SH-SY5Y (cell line): Measurements from ENCODE around the gene HOXB3.

Experiments used
- GATA2 ChIP-seq: IDR thresholded peaks from 2 replicates; pipeline ENCODE4 v1.6.1; 2011; ENCODE audit warnings: mild to moderate bottlenecking, low read depth, low read length
- GATA3 ChIP-seq: IDR thresholded peaks from 2 replicates; pipeline ENCODE4 v1.6.1; 2011; ENCODE audit warnings: low read depth, mild to moderate bottlenecking, low read length, moderate library complexity

HOXB3 gene

DNA sequence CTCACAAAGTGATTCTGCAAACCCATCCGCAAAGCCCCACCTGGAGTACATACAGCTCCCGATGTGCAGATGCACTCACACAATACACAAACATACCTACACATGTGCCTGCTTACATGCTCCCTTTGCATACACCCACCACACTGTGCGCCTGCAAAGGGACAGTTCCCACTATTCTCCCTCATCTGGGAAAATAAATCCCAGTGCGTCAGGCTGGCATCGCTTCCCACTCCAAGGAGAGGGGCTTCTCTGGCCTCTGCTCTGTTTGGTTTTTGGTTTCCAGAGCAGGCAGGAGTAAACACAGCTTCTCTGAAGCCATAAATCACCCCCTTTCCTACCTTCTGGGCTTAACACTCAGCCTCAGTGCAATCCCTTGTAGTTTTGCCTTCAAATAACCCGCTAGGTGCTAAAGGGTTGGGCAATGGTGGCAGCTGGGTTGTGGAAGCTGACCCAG is 26.6 kb downstream of the HOXB3 start:
- TF ChIP-seq GATA3 (no peak), GATA2 (no peak)

DNA sequence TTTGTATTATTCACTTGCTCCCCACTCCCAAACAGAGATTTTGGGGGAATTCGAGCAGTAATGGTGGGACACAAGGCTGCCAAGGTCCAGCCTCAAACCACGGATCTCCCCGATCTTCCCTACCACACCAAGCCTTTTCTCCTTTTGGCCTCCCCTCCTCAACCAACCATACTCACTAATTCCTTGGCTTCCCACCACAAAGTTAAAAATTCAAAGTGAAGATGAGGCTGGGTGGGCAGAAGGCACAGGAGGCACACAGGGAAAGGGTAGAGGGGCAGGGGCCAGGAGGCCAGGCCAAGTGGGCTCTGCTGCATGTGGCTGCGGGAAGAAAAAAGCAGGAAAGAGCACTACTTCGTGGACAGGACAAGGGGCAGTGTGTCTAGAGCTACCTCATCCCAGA is 27.1 kb downstream of the HOXB3 start:
- no peak for TF ChIP-seq GATA2
- no peak for TF ChIP-seq GATA3

DNA sequence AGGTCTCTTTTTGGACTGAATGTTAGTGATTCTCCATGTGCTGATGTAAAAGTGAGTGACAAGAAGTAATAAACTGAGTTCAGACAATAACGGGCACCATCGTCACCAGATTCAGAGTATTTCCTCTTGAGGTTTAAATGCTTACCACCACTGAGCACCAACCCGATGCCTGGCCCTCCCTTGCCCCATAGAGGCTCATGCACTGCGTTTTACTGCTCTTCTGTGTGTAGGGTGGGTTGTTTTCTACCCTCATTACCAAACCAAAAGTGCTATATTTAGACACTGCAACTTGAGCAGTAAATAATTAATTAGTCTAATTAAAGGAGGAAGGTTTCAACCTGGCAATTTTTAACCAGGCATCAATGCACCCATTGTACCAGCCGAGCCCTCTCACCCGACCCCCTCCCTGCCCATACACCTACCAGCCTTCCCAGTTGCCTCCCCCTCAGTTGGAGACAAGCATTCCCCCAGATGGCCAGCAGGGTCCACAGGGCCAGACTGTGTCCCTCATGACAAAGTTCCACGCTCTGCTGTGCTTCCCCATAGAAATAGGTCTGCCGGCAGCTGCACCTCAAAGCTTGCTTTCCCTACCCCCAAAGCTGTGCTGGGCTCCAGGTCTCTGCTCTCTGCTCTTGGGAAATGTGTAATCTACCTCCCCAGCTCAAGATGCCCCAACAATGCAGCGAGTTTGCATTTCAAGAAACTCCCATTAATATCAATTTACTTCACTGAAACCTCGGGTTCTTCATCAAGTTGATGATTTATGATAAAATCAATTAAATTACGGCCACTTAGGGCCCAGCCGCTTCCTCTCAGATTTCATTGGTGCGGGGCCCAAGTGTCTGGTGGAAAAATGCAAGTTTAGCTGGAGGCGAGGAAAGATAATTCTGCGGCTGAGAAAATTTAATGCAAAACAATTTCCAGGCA is 27.9 kb downstream of the HOXB3 start:
- TF ChIP-seq GATA3 (no peak), GATA2 (no peak)

DNA sequence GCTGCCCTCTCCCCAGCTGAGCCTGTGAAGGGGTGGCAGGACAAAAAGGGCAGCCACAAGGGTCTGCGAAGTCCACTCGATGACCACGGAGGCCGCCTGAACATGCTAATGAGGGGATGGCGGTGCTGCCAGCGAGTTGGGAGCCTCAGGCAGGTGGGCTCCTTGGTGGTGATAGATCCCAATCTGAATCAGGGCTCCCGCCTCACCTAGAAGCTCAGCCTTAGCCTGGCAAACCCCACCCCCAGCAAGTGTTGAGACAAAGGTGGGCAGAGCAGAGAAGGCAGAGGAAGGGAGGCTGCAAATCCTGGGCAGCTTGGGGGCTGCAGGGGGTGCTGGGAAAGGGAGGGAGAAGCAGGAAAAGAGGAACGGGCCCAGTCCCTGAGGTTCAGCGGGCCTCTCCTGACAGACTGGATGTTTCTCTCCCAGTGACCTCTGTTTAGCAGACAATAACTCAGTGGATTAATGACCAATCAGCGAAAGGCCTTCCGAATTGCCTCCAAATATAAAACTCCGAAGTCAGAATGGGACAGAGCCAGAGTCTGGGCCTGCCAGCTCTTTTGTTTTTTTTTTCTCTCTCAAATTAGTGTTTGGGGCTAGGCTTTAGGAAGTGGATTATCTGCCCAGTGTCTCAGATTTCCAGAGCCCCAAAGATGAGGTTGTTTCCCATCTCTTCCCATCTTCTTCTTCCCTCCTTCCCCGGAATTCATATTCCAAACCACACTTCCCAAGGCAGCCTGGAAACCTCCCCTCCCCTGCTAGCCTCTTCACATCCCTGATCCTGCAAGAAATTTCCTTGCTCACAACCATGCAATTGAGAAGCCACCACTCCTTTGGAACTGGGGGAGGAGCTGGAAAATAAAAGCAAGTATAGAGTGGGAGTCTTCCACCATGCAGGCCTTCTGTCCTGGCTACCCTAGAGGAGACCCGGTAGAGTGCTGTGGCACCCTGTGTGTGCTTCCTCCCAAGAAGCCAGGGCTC is 29.9 kb downstream of the HOXB3 start:
- TF ChIP-seq GATA3 (no peak), GATA2 (no peak)

DNA sequence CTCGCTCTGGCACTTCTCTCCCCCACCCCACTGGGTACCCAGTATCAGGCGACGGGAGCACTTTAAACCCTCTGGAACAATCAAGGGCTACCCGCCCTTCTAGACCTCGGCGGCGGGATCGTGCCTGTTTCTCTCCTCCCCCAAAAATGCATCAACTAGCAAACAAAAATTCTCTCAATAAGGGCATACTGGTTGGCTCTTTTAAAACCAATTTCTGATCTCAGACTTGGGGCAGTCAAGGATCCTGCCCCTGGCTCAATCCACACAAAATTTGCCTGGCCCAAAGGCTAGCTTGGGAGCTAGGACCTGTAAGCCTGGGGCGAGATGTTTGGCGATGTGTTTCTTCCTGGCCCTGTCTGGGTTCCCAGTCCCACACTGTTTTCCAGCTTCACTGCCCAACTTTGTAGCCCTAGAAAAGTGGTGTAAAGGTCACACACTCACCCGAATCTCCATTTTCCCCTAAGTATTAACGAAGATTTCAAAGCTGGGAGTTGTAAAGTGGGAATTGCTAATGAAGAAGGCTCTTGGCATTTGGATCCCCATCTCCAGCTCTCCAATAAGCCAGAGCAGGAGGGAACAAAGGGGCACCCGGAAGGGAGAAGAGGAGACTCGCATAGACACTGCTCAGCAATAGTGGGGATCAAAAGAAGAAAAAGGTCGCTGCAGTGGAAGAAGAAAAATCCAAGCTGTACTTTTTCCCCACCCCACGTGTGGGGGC is 30.8 kb downstream of the HOXB3 start:
- no peak for TF ChIP-seq GATA2
- TF ChIP-seq GATA3, result no peak

DNA sequence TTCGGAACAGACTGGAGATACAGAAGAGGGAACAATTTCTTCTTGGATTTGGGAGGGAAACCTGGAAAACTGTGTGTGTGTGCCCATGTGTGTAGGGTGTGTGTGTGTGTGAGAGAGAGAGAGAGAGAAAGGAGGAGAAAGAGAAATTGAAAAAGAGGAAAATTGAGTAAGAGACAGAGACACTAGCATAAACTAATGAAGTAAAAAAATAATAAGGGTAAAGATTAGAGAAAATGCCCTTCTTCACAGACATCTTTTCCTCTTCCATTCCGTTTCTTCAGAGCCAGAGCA is 31.3 kb downstream of the HOXB3 start:
- TF ChIP-seq GATA3 (no peak), GATA2 (no peak)

DNA sequence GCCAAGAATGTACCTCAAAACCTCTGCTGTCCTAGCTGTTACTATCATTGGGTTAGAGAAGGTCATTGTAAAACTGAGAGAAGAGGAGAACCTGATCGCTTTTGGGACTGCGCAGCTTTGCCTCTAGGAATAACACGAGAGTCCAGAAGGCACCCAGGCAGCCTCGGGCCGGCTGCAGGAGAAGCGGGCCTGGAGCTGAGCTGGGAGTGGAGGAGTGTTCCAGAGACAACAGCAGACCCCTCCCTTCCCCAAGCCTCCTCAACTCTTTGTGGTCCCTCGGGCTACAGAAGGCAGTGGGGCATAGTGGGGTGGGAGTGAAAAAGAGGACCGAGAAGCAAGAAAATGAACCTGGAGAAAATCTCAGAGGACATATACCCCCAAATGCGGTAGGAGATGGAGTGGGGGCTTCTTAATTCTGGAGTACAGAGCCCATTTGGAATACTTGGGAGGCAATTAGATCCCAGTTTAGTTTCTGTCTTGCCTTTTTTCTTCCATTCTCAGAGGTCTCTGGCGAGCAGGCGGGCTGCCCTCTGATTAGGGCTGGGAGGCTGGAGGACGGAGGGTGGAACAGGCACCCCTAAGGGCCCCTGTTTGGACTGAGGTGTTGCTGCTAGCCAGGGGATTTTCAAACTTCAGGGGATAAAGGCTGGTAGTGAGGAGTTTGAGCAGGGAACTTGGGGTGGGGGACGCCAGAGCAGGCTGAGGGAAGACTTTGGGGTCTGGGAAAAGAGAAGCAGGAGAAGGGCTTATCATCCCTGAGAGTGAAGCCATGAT is 31.8 kb downstream of the HOXB3 start:
- TF ChIP-seq GATA3 (no peak), GATA2 (no peak)

DNA sequence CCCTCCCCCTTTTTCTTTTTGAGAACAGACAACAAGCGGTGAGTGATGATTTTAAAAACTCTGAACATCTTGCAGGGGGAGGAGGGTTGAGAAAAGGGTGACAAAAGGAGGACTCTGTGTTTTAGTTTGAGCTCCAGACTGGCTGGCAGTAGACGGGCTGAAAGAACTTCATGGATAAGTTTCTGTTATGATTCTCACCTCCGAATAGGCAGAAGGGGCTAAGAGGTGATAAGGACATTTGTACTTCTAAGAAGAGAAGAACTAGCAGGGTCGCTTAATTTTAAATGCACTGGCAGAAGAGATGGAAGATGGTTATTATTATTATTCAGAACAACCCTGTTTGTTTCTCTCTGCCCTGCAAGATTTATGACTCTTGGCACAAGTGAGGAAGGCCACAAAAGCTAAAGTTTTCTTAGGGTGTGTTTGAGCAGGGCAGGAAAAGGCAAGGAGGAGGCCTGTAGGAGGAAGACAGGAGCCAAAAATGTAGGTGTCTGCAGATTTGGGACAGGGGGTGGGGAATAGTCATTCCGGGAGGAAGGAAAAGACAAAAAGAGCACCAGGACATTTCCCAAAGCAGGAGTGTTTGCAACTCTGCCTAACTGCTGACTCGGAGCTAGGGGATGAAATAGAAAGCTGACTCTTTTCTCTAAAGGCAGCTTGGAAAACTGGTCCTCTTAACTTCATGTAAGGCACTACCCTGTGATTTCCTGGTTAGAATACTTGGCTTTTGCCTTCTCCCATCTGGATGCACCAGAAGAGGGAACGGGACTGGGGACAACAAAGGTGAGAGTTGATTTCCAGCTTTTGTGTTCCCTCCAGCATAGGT is 33.3 kb downstream of the HOXB3 start:
- TF ChIP-seq GATA2, result no peak
- no peak for TF ChIP-seq GATA3

DNA sequence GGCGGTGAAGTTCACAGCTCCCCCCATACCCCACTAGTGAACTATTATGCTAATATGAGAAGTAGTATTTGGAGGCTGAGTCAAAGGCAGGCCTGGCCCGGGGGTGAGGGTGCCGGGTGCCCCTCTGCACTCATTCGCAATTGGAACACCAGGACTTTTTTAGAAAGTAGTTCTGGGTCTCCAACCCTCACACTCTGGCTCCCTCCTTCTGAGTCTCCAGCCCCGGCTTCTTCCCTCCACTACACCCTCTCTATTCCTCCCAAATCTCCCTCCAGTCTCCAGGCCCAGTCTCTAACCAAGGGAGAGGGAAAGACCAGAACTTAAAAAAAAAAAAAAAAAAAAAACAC is 33.8 kb downstream of the HOXB3 start:
- TF ChIP-seq GATA3 (no peak), GATA2 (no peak)

DNA sequence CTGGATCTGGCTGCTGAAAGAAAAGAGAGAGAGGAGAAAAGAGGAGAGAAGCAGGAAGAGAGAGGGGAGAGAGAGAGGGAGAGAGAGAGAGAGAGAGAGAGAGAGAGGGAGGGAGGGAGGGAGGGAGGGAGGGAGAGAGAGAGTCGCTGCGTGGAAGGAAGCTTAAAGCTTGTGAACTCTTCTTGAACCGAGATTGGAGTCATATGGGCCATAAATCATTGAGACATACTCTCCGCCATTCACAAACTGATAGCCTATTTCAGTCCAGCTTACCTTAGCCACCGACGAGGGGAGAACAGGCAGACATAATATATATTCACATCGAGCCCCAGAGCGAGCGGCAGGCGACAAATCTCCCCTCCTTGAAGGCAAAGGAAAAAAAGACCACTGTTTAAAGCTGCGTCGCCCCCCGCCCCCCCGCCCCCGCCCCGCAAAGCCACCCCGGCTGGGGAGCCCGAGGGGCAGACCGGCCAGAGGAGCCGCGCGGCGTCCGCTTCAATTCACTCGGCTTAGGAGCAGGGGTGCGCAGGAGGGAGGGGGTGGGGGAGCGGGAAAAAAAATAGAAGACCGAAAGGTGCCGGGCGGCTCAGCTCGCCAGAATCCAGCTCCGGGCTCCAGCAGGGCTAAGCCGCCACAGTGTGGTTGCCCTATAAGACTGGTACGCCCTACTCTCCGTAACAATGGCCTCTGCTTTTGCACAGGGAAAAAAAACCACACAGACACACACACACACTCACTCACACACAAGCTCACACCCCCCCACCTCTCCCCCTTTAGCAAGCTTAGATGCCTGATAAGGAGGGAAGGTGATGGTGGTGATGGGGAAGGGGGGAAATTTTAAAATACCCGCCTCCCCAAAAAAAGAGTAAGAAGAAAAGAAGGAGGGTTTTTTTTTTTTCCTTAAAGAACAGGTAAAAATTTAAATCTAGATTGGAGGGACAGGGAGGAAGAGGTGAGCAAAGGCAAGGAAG is 34.5 kb downstream of the HOXB3 start:
- TF ChIP-seq GATA3 (no peak), GATA2 (no peak)

DNA sequence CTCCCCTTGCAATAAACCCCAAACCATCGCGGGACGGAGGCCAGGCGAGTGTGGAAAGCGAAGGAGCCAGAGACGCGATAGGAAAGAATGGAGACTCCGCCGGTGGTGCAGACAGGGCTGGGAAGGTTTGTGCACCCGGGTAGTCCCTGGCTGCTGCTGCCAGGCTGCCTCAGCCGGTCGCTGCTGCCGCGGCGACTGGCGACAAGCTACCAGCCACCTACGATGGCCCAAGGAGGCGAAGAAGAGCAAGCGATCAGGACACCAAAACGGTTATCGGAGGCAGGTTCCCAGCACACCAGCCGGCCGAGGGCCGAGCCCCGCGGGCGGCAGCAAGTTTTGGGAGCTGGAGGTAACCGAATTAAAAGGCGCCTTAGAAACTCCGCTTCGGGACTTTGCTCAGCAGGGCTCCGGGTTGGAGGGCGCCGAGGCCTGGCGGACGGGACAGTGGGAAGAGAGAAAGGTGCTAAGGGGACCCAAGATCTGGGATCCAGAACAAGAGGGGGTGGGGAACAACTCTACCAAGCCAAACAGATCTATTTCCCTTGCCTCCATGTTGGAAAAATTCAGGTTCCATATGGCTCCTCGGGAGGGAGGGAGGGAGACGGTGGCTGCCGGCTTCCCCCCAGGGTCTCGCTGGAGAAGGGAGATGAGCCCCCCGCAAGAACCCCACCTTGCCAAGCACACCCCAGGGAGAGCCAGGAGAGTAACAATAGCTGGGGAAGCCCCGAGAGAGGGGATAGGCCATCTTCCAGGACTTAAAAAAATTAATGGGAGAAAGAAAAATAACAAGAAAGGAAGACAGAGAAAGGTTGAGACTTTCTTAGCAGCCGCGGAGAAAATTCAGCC is 35.4 kb downstream of the HOXB3 start:
- no peak for TF ChIP-seq GATA2
- TF ChIP-seq GATA3, result no peak
